ENCODE measurements around the gene TNFRSF1B.
A peak's percentile ranks its signal among the peaks of the same experiment; 100 is the strongest.

TNFRSF1B gene

DNA sequence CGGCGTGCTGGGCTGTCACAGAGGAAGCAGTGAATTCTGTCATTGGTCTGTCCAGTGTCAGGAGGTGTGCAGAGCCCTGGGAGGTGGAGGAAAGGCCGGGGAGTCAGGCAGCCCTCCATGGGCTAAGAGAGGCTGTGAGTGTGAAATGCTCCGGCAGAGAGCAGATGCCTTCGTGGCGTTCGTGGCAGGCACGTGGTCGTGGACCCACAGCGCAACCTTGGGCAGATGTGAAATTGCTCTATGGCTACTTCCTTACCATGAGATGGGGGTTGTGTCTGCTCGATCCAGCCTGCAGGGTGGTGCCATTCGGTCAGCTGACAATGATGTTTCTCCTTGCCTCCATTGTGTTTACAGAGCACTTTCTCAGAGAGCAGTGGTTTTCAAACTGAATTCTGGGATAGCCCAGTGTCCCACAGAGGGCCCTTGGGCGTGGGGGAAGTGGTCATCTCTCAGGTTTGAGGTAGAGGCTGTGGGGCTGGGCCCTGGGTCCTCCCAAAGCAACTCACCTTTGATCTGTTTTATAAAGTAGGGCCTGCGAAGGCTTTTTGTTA is 27.9 kb downstream of the TNFRSF1B start:
- DNase-seq (ENCODE audit: low read depth in 2 of 2): no peak

- no peak for DNase-seq (ENCODE audit: low read depth in 2 of 2)
Measured at GRCh38 chr1:12195416-12195815, 28.6 kb downstream of the TNFRSF1B start.

- no peak for DNase-seq (ENCODE audit: low read depth in 2 of 2)
Measured at GRCh38 chr1:12196641-12197482, 30.1 kb downstream of the TNFRSF1B start.

- DNase-seq (ENCODE audit: low read depth in 2 of 2): no peak
Measured at GRCh38 chr1:12197483-12197880, 30.7 kb downstream of the TNFRSF1B start.

GRCh38 chr1:12200208-12200607 is 33.4 kb downstream of the TNFRSF1B start:
- DNase-seq (ENCODE audit: low read depth in 2 of 2): no peak

- no peak for DNase-seq (ENCODE audit: low read depth in 2 of 2)
Measured at GRCh38 chr1:12201352-12202189, 34.8 kb downstream of the TNFRSF1B start.

GRCh38 chr1:12202190-12202497 is 35.4 kb downstream of the TNFRSF1B start:
- DNase-seq (ENCODE audit: low read depth in 2 of 2): no peak

GRCh38 chr1:12202577-12202976 is 35.8 kb downstream of the TNFRSF1B start:
- no peak for DNase-seq (ENCODE audit: low read depth in 2 of 2)

DNA sequence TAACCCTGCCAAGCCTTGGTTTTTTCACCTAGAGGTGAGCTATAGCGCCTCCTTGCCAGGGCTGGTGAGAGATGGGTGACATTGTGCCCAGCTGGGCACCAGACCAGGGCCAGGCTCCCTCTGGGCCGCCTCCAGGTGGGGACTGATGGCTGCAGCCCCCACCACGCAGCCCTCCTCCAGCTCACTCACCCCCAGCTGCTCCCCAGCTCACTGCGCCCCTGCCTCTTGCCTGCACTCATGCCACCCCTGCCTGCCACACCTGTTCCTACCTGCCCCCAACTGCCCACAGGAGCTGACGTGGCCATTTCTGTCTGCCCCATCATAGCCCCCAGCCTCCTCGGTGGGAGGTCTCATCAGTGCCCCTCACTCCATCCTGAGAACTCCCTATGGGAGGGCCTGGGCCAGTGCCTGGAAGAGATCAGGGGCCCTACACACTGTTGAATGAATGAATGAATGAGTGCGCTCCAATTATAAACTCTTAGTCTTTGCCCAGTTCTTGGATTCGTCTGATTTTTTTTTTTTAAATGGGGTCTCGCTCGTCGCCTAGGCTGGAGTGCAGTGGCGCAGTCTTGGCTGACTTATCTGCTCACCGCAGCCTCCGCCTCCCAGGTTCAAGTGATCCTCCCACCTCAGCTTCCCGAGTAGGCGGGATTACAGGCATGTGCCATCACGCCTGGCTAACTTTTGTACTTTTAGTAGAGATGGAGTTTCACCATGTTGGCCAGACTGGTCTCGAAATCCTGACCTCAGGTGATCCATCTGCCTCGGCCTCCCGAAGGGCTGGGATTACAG is 36.6 kb downstream of the TNFRSF1B start:
- DNase-seq (ENCODE audit: low read depth in 2 of 2): no peak

DNA sequence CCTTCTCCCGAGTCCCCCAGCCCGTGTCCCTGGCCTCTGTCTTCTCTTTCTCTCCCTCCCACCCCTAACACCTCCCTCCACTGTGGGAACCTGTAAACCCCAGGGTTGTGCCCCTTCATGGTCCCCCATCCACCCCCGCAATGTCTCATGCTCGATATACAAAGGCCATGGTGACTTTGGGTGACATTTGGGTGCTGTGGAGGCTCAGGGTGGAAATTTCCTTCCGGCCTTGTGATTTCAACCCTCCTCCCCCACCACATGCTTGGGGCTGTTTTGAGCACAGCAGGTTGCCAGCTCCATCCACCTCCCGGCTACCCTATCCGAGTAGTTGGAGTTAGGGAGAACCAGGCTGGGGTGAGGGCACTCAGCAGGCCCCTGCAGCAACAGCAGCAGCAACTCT is 37.3 kb downstream of the TNFRSF1B start:
- DNase-seq (ENCODE audit: low read depth in 2 of 2): peak; percentile 44 to 52

- DNase-seq (ENCODE audit: low read depth in 2 of 2): no peak
Measured at GRCh38 chr1:12204754-12205658, 38.2 kb downstream of the TNFRSF1B start.

GRCh38 chr1:12206238-12206637 is 39.4 kb downstream of the TNFRSF1B start:
- DNase-seq (ENCODE audit: low read depth in 2 of 2): no peak

DNA sequence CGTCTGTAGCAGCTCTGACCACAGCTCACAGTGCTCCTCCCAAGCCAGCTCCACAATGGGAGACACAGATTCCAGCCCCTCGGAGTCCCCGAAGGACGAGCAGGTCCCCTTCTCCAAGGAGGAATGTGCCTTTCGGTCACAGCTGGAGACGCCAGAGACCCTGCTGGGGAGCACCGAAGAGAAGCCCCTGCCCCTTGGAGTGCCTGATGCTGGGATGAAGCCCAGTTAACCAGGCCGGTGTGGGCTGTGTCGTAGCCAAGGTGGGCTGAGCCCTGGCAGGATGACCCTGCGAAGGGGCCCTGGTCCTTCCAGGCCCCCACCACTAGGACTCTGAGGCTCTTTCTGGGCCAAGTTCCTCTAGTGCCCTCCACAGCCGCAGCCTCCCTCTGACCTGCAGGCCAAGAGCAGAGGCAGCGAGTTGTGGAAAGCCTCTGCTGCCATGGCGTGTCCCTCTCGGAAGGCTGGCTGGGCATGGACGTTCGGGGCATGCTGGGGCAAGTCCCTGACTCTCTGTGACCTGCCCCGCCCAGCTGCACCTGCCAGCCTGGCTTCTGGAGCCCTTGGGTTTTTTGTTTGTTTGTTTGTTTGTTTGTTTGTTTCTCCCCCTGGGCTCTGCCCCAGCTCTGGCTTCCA is 40.1 kb downstream of the TNFRSF1B start:
- no peak for DNase-seq (ENCODE audit: low read depth in 2 of 2)

- no peak for DNase-seq (ENCODE audit: low read depth in 2 of 2)
Measured at GRCh38 chr1:12208271-12208670, 41.5 kb downstream of the TNFRSF1B start.

- DNase-seq (ENCODE audit: low read depth in 2 of 2): peak; percentile 70 to 79
Measured at GRCh38 chr1:12208764-12209494, 42.1 kb downstream of the TNFRSF1B start.

DNA sequence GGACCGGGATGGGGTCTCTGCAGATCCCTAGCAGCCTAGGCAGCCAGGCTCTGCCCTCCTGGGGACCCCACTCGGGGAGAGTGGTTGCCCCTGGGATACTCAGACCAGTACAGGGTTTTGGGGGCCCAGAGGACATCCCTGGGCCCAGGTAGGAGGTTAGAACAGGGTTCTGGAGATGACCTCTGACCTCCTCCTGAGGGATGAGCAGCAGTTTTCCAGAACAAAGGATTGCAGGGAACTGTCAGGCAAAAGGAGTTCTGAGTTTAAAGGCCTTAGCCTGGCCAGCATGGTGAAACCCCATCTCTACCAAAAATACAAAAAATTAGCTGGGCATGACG is 42.7 kb downstream of the TNFRSF1B start:
- DNase-seq (ENCODE audit: low read depth in 2 of 2): no peak

- DNase-seq (ENCODE audit: low read depth in 2 of 2): no peak
Measured at GRCh38 chr1:12215118-12215961, 48.5 kb downstream of the TNFRSF1B start.

- no peak for DNase-seq (ENCODE audit: low read depth in 2 of 2)
Measured at GRCh38 chr1:12219800-12220199, 53.0 kb downstream of the TNFRSF1B start.

- no peak for DNase-seq (ENCODE audit: low read depth in 2 of 2)
Measured at GRCh38 chr1:12220890-12221289, 54.1 kb downstream of the TNFRSF1B start.

Measured in stimulated activated CD4-positive, alpha-beta T cell treated with anti-CD3 and anti-CD28 coated beads, Interleukin-15, amount 100 ng/mL, for 48 hours (primary cell).